GM10266 (cell line): ENCODE data around the gene GSS.

ENCODE experiments used
- DNase-seq: peaks from one replicate; pipeline ENCODE4 v3.0.0; 2012; ENCODE audit errors: extremely low spot score
- CTCF ChIP-seq: IDR thresholded peaks from 2 replicates; pipeline ENCODE4 v1.5.1; 2012; ENCODE audit warnings: mild to moderate bottlenecking, low read depth; ENCODE audit not compliant: control insufficient read depth, insufficient read depth; ENCODE audit errors: missing control alignments

Gene GSS

GRCh38 chr20:34956751-34957472, 1.3 kb upstream of the GSS start:
- DNase-seq = no peak
- no peak for TF ChIP-seq CTCF

- no peak for TF ChIP-seq CTCF
- DNase-seq = no peak
These were observed 444 bp upstream of the GSS start for GRCh38 chr20:34956041-34956458.

GRCh38 chr20:34954904-34955230, 739 bp downstream of the GSS start:
- no peak for TF ChIP-seq CTCF
- no peak for DNase-seq

- no peak for TF ChIP-seq CTCF
- DNase-seq = no peak
These were observed 1.6 kb downstream of the GSS start for GRCh38 chr20:34953960-34954359.

GRCh38 chr20:34952671-34953070, 2.9 kb downstream of the GSS start:
- TF ChIP-seq CTCF = no peak
- no peak for DNase-seq

GRCh38 chr20:34951652-34952051, 4.0 kb downstream of the GSS start:
- no peak for DNase-seq
- no peak for TF ChIP-seq CTCF

- TF ChIP-seq CTCF = no peak
- DNase-seq = no peak
These were observed 4.4 kb downstream of the GSS start for GRCh38 chr20:34951252-34951651.
